Thymus (tissue), 11 donors: ENCODE results near the gene COL1A1. TPM values are rescaled to one million over a fixed set of nuclear protein-coding genes. Genes with fewer than 3 reads are reported as not detected.

Source experiments
- DNase-seq, 9 donors: peaks; one replicate each; pipeline ENCODE4 v3.0.0-alpha.2; 2013; ENCODE audit warnings: low spot score in 9 of 9, low read depth in 6 of 9, missing footprints in 1 of 9
- H3K27ac ChIP-seq, 2 donors: one replicate each; pipeline ENCODE4 v1.5.1; 2013; ENCODE audit warnings: control low read depth in 1 of 2, low read depth in 1 of 2, low read length in 1 of 2, mild to moderate bottlenecking in 1 of 2, moderate library complexity in 1 of 2
- H3K27me3 ChIP-seq, 2 donors: one replicate each; pipeline ENCODE4 v1.5.1; 2013; ENCODE audit warnings: low read length in 1 of 2; ENCODE audit not compliant: control insufficient read depth in 2 of 2, insufficient read depth in 1 of 2
- H3K36me3 ChIP-seq, 2 donors: one replicate each; pipeline ENCODE4 v1.5.1; 2013; ENCODE audit warnings: low read length in 1 of 2, mild to moderate bottlenecking in 1 of 2, moderate library complexity in 1 of 2; ENCODE audit not compliant: control insufficient read depth in 2 of 2, insufficient read depth in 2 of 2
- H3K4me1 ChIP-seq, 2 donors: one replicate each; pipeline ENCODE4 v1.5.1; 2013; ENCODE audit warnings: low read length in 2 of 2; ENCODE audit not compliant: control insufficient read depth in 2 of 2, insufficient read depth in 2 of 2
- H3K4me3 ChIP-seq, 2 donors: one replicate each; pipeline ENCODE4 v1.5.1; 2013; ENCODE audit warnings: low read length in 2 of 2, control low read depth in 1 of 2, mild to moderate bottlenecking in 1 of 2
- H3K9me3 ChIP-seq, 2 donors: one replicate each; pipeline ENCODE4 v1.5.1; 2013; ENCODE audit warnings: low read length in 1 of 2, mild to moderate bottlenecking in 1 of 2; ENCODE audit not compliant: control insufficient read depth in 2 of 2, insufficient read depth in 1 of 2
- WGBS: extraction: QIAGEN DNeasy Blood & Tissue Kit; methylation state at CpG from one replicate; pipeline ENCODE4 v1.1.7; 2013; 5-methylcytosine and 5-hydroxymethylcytosine counted together
- polyA plus RNA-seq: library from polyadenylated mRNA; stranded (reverse); fragments of 200-250 nt; gene quantifications from one replicate; pipeline ENCODE4 v1.2.3, GENCODE V29; 2013
- total RNA-seq: library from RNA; stranded (reverse); fragments of 120-200 nt; gene quantifications from one replicate; pipeline ENCODE4 v1.2.4, GENCODE V29; 2013
- donor health status: healthy.

The COL1A1 gene
- total and polyA plus RNA-seq, 2 donors = 14.4 to 29.5 TPM

GRCh38 chr17:50209472-50210239 is 8.2 kb upstream of the COL1A1 start:
- peak overlapping the region in 1 of 2 donors; percentile 43 for H3K27ac ChIP-seq
- no peak for DNase-seq
- no peaks in the 10 kb centered on the region for H3K9me3 ChIP-seq
- H3K36me3 ChIP-seq = no peaks in the 10 kb centered on the region
- peaks cover 2 to 21% of the 10 kb centered on the region in 2 donors for H3K4me1 ChIP-seq
- H3K4me3 ChIP-seq = no peak overlapping the region
- WGBS = 86% methylated on average over 16 of the region's 16 CpGs
- H3K27me3 ChIP-seq = peaks cover 0 to 65% of the 10 kb centered on the region in 2 donors

GRCh38 chr17:50209133-50209471 is 7.7 kb upstream of the COL1A1 start:
- Histone ChIP-seq H3K4me3 (no peak overlapping the region), H3K9me3 (no peaks in the 10 kb centered on the region), H3K27ac (no peak overlapping the region), H3K4me1 (peaks cover 2 to 21% of the 10 kb centered on the region in 2 donors), H3K27me3 (peaks cover 0 to 68% of the 10 kb centered on the region in 2 donors), H3K36me3 (no peaks in the 10 kb centered on the region)
- no peak for DNase-seq
- 94% methylated on average over 6 of the region's 6 CpGs for WGBS

- Histone ChIP-seq H3K9me3 (no peaks in the 10 kb centered on the region), H3K27me3 (peaks cover 0 to 73% of the 10 kb centered on the region in 2 donors), H3K4me1 (peaks cover 2 to 21% of the 10 kb centered on the region in 2 donors), H3K27ac (no peak overlapping the region), H3K4me3 (no peak overlapping the region), H3K36me3 (no peaks in the 10 kb centered on the region)
- DNase-seq = no peak
- 95% methylated on average over 3 of the region's 3 CpGs for WGBS
Measured at GRCh38 chr17:50208611-50209061, 7.2 kb upstream of the COL1A1 start.

DNA sequence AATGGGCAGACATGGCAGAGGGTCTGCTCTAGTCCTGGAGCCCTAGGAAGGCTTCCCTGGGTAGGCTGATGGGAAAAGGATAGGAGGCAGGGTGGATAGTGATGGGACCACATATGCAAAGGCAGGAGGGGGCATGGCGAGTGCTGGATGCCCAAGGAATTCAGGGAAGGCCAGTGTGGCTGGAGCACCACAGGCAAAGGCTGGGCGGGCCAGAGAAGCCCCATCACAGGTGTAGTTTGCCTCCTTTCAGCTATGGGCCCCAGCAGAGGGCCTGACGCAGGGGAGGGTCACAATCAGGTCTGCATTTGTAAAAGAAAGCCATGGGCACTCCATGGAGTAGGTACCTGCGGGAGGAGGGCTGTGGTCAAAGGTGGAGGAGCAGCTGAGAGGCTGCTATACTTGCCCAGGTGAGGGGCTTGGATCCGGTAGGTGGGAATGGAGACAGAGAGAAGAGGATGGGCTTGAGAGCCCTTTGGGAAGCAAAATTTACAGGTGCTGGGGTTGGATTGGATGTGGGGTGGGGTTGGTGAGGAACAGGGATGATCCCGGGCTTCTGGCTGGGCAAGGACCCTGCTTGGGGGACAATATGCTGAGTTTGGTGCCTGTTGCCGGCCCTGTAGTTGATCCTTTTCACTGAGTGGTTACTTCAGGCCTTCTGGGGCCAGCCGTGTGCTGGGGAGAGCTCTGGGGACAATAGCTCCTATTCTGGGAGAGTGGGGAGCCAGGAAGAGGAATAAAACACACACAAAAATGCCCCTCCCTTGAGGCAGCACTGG is 6.5 kb upstream of the COL1A1 start:
- Histone ChIP-seq H3K27ac (no peak overlapping the region), H3K4me3 (no peak overlapping the region), H3K36me3 (no peaks in the 10 kb centered on the region), H3K27me3 (peaks cover 2 to 80% of the 10 kb centered on the region in 2 donors), H3K4me1 (peaks cover 2 to 15% of the 10 kb centered on the region in 2 donors), H3K9me3 (no peaks in the 10 kb centered on the region)
- WGBS = 95% methylated on average over 8 of the region's 8 CpGs
- DNase-seq = no peak

- Histone ChIP-seq H3K27me3 (peaks cover 7 to 86% of the 10 kb centered on the region in 2 donors), H3K4me1 (peaks cover 2 to 11% of the 10 kb centered on the region in 2 donors), H3K4me3 (no peak overlapping the region), H3K9me3 (no peaks in the 10 kb centered on the region), H3K36me3 (no peaks in the 10 kb centered on the region), H3K27ac (no peak overlapping the region)
- 75% methylated on average over 5 of the region's 5 CpGs for WGBS
- DNase-seq = no peak
Measured at GRCh38 chr17:50207315-50207714, 5.9 kb upstream of the COL1A1 start.

- peaks cover 13 to 90% of the 10 kb centered on the region in 2 donors for H3K27me3 ChIP-seq
- no peak overlapping the region for H3K4me3 ChIP-seq
- H3K4me1 ChIP-seq = peaks cover 2 to 11% of the 10 kb centered on the region in 2 donors
- whole genome bisulfite sequencing = 23% methylated on average over 18 of the region's 18 CpGs
- no peak overlapping the region for H3K27ac ChIP-seq
- H3K9me3 ChIP-seq = no peaks in the 10 kb centered on the region
- H3K36me3 ChIP-seq = no peaks in the 10 kb centered on the region
- no peak for DNase-seq
Measured at GRCh38 chr17:50206604-50207293, 5.3 kb upstream of the COL1A1 start.

DNA sequence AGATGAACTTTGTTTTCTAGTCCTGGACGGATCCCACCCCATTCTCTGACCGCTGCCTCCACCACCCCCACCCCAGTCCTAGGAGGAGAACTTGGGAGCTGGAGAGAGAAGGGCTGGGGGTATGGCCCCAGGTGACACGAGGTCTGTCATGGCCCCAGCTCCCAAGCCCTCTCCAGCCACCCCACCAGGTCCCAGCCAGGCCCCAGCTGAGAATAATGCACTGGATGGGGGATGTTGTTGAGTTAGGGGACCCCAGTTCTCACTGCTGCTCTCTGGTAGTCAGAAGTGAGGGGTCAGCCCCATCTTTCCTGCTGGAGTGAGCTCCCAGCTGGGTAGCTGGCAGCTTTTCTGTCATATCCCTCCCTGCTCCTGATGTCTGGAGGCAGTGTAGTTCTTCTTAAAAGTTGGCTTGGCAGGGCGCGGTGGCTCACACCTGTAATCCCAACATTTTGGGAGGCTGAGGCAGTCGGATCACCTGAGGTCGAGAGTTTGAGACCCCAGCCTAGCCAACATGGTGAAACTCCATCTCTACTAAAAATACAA is 4.6 kb upstream of the COL1A1 start:
- H3K4me3 ChIP-seq = no peak overlapping the region
- no peak for DNase-seq
- peaks cover 20 to 93% of the 10 kb centered on the region in 2 donors for H3K27me3 ChIP-seq

DNA sequence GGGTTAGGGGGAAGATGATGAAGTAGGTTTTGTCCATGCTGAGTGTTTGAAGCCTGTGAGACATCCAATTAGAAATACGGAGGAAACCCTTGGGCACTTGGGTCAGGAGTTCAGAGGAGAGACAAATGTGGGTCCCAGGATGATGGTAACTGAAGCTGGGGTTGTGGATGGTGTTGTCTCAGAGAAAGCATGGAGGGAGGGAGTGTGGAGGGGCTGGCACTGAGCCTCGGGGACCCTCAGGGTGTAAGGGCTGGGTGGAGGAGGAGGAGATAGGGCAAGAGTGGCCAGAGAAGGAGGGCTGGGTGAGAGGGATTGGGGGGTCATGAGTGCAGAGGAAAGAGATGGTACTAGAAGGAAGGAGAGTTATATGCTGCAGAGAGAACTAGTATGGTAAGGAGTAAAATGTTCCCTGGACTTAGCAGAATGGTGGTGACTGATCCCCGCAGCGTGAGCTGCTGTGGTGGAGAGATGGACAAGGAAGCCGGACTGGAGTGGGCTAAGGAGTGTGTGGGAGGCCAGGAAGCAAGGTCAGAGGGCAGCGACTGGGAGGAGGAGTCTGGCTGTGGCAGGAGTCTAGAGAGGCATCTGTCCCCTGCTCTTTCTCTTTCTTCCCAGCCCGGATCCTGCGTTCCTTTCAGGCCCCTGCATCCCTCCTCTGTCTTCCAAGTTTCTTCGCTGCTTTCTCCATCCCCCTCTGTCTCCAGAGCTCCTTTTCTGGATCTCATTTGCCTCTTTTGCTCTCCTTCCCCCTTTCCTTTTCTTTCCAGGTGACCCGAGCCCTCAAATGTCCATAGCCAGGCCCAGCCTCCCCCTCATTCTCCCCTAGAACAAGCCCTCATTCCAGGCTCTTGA is 3.9 kb upstream of the COL1A1 start:
- no peak for DNase-seq
- Histone ChIP-seq H3K27ac (no peak overlapping the region), H3K4me3 (no peak overlapping the region), H3K4me1 (peaks cover 6 to 16% of the 10 kb centered on the region in 2 donors), H3K9me3 (peaks cover 0 to 1% of the 10 kb centered on the region in 2 donors), H3K27me3 (peaks cover 26 to 93% of the 10 kb centered on the region in 2 donors), H3K36me3 (no peaks in the 10 kb centered on the region)
- 91% methylated on average over 10 of the region's 10 CpGs for WGBS

More for the DNA sequence above, 4.6 kb upstream of the COL1A1 start:
- no peaks in the 10 kb centered on the region for H3K36me3 ChIP-seq
- no peak overlapping the region for H3K27ac ChIP-seq
- H3K9me3 ChIP-seq = peaks cover 0 to 1% of the 10 kb centered on the region in 2 donors
- 94% methylated on average over 7 of the region's 7 CpGs for WGBS
- peaks cover 2 to 14% of the 10 kb centered on the region in 2 donors for H3K4me1 ChIP-seq
